ENCODE data around the gene MYMK.

MYMK gene

DNA sequence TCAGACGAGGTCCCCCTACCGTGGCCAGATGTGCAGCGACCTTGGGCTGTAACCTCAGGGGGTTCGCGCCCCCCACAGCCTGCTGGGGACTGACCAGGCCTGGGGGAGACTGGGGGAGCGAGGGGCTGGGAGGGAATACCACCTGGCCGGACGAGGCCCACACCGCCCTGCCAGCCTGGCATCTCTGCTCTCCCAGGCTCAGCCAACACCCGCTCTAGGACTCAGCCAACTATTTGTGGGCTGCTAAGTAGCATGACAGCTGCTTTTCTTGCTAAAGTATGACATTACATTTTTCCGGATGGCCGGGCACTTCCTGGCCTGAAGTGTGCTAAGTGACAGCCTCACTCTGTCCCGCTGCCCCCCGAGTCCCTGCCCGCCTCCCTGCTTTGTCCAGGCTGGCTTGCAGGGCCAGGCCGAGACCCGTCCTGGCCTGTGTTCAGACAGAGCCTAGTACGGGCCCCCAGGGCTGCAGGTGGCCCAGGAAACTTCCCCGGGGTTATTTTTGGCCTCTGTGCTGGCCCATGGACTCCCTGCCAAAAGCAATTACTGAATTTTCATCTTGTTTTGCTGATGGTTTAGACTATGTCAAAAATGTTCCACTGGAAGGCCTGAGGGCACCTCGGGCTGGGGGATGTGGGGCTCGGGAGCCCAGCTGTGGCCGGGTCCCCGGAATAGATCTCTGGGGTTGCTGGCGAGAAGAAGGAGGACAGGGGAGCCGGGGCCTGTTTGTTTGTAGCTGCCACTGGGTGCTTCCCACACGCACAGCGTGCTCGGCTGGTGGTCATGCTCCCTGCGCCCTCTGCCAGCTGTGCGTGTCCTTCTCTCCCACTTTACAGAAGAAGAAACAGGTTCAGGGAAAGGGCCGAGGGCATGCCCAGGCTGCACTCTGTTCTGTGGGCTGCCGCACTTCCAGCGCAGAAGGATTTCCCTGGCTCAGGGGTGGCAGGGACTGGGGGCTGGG is 32.4 kb downstream of the MYMK start:
- intact Hi-C loops (cut with DNase I): no loop called here
- DNase-seq: peak in 4 of 10 donors; percentile 21 to 81 (median 66)

DNA sequence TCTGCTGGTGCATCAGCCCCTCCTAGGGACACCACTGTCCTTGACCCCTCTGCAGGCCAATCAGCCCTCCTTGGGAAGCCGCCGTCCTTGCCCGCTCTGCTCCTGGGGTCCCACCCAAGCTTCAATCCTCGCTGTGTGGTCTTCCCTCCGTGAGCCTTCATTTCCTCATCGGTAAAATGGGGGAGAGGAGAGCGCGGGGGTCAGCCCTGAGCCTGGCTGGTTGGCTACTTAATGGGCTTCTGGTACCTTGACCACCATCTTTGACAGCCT is 33.2 kb downstream of the MYMK start:
- DNase-seq: peak in 3 of 10 donors; percentile 8 to 42 (median 39)
- intact Hi-C loops (cut with DNase I): no loop called here

DNA sequence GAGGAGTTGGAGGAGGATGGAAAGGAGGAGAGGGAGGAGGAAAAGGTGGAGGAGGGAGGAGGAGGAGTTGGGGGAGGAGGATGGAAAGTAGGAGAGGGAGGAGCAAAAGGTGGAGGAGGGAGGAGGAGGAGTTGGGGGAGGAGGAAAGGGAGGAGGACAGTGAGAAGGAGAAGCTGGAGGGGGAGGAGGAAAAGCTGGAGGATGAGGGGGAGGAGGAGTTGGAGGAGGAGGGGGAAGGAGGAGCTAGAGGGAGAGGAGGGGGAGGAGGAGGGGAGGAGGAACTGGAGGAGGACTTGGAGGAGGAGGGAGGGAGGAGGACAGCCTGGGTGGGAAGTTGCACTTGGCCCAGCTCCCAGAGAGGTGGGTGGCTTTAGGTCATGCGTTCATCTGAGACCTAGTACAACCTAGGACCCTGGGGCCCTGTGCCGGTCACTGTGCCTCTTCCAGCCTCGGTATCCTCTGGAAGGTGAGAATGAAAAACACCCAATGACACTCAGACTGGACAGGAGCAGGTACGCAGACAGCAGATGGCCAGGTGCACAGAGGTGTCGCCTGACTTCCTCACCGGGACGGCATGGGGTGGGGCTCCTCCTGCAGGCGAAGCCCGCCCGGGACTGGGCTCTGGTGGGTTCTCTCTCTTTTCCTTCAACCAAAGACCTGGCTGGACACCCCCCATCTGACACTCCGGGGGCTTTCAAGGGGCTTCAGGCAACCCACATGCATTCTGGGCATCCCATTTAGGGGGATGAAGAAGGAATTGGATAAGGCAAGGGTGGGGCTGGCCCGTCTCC is 33.7 kb downstream of the MYMK start:
- peak in 3 of 10 donors; percentile 43 to 81 (median 53) for DNase-seq
- intact Hi-C loops (cut with DNase I): no loop called here

DNA sequence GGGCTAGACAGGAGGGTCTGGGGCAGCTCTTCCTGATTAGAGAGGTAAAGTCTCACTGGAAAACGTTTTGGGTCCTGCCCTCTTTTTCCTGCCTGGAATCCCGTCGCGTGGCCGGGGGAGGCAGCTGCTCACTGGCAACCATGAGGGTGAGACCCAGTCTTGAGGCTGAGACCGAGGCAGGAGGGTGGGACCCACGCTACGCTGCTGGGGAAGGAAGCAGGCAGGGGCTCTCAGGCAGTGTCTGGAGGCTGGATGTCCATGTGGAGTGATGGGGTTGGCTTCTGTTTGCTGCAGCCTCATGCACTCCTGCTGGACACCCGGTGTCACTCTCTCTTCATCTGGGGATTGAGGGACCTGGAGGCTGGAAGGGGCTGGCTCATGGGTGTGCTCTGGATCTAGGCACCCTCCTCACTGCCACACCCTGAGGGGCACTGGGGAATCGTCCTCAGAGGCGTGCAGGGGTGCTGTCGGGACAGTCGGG is 34.5 kb downstream of the MYMK start:
- peak in 3 of 10 donors; percentile 54 to 61 (median 56) for DNase-seq
- intact Hi-C loops (cut with DNase I): no loop called here

DNA sequence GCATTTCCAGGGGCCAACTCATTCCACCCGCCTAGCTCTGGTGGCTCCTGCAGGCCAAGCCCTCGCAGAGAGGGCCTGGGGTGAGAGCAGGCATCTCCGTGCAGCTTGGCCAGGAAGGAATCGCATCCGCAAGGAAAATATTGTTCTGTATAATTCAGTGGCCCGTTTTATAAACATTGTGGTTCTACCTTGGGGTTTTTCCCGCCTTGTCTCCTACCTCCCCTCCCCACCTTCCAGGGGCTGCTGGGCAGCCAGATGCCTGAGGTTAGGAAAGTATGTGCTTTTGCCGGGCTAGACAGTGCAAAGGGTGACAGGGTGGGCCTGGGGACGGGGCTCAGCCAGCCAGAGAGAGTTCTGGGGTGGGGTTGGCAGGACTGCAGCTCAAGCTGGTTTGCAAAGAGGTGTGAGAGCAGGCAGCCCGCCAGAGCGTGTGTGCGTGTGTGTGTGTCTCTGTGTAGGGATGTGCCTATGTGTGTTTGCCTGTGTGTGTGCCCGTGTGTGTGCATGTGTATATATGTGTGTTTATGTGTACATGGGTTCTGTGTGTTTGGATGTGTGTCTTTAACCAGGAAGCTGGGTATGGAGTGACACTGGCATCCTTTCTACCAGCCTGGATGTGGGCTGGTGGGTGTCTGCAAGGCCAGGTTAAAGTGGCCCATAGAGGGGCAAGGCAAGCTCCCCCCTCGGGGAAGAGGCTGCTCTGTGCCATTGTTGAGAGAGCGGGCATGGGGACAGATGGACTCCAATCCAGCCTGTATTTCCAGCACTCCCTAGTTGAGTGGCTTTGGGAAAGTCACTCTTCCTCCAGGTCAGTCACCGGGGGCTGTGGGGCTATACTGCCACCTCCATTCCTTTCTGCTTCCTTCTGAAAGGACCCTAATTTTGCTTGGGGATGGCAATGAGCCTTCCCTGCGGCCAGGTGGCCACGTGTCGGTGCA is 35.2 kb downstream of the MYMK start:
- peak in 3 of 10 donors; percentile 33 to 67 (median 55) for DNase-seq
- intact Hi-C loops (cut with DNase I): no loop called here

DNA sequence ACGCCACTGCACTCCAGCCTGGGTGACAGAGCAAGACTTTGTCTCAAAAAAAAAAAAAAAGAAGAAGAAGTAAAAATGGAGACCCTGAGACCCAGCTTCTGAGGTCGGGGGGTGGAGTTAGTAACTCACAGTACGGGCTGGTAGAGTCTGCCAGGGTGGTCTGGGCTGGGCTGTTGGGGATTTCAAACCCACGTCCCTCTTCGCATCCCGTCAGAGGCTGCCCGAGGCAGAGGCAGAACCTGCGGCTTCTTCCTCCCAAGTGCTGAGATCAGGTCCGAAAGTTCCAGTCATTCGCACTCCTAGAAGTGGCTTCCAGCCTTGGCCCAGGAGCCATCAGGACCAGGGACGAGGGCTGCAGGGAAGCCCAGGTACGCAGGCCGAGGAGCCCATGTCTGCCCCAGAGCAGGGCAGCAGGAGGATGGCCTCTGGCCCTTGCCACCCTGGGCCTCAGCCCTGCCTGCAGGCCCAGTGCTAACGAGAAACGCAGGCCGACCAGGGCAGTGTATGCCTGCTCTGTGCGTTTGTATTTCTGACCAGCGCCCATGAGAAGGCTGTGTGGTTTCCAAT is 36.0 kb downstream of the MYMK start:
- peak in 3 of 10 donors; percentile 22 to 57 (median 50) for DNase-seq
- intact Hi-C loops (cut with DNase I): no loop called here

DNA sequence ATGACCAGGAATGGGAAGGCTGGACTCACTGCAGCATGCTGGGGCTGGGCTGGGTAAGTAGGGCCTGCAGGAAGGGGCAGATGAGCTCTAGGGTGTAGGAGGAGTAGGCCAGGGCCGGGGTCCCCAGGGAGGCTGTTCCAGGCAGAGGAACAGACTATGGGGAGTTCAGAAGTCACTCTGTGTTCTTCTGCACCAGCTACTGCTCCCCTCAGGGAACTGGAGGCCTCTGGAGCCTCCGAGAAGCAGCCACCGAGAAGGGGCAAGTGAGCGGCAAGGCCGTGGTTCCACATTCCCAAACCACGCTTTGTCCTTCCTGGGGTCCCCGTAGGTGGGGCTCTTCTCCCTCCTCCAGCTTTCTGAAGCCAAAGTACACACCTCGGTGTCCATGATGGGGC is 37.4 kb downstream of the MYMK start:
- intact Hi-C loops (cut with DNase I): loop anchor here (2.0 kb wide), 2 partner anchors 81 to 301 kb away; no protein-coding TSS in a partner anchor
- peak in 2 of 10 donors; percentile 47 to 49 for DNase-seq

DNA sequence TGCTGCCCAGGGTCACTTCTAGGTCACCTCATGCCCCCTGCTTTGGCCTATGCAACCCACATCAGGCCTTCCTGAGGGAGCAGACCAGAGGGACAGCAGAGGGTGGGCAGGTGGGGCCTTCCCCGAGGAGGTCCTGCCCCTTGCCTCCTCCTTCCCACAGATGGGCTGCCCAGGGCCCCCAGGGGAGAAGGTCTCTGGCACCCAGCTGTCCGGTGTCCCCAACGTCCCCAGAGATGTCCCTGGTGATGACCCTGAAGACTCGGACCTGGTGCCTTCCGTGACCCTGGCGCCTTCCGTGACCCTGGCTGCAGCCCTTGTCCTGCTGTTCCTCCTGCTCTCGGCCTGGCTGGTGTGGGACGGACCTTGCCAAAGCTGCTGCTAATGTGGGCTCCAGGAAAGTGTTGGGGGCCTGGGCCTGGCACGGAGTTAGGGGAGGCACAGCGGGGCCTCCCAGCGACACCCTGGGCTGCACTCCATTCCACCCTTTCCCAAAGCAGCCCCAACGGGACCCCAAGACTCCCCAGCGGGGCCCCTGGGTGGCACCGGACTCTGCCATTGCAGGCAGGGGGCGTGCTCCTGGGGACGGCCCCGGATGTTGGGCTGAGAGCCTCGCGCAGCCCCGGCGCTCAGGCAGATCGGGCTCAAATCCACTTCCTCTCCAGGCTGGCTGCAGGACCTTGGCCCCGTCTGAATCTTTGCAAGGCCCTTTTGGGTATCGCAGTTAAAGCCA is 39.1 kb downstream of the MYMK start:
- intact Hi-C loops (cut with DNase I): loop anchor here (2.0 kb wide), 2 partner anchors 79 to 299 kb away; no protein-coding TSS in a partner anchor
- DNase-seq: peak in 4 of 10 donors; percentile 22 to 81 (median 72)

DNA sequence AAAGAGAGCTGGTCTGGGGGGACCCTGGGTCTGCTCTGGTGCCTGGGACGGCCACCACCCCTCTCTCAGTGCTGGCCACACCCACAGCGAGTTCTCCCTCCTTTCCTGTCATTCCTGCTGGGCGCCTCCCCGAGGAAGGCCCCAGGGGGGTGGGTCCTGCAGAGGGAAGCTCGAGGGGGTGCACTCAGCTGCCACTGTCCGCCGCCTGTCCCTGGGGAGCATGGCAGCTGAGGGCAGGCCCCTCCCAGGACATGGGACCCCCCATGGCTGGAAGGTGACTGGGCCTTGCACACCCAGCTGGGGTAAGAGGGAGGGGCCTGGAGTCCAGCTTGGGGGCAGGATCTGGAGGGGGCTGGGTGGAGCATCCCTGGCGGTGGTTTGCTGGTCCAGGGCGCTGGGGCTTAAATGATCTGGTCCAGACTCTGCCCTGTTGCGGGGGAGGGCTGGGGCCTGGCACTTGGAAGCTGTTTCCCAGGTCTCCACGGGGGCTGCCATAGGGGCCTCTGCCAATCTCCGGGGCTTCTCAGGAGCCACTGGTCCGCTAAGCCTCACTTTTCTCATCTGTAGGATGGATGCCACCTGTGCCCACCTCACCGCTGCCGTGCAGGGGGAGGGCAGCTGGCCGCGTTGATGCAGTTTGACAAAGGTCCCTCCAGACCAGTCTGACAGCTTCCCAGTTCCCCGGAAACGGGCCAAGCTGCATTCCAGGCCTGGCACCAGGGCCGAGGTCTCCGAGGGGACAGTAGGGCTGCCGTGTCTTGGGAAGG is 39.9 kb downstream of the MYMK start:
- DNase-seq: peak in 4 of 10 donors; percentile 22 to 74 (median 64)
- intact Hi-C loops (cut with DNase I): no loop called here

DNA sequence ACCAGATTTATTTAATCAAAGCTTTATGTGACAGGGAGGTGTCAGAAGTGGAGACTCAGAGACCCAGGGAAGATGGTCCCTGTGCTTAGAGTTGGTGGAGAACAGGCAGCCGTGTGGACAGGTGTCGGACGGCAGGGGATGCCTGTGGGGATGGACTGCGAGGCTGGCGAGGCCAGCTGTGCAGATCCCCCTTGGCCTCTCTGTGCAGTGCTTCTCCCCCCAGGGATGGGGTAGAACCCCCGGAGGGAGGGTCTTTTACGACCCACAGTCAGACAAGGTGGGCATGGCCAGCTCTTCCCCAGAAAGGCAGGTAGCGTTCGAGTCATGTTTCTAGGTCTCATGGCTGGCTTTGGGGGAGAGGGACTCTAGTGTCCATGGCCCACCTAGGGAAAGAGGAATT is 41.1 kb downstream of the MYMK start:
- intact Hi-C loops (cut with DNase I): no loop called here
- peak in 3 of 10 donors; percentile 26 to 41 (median 37) for DNase-seq

DNA sequence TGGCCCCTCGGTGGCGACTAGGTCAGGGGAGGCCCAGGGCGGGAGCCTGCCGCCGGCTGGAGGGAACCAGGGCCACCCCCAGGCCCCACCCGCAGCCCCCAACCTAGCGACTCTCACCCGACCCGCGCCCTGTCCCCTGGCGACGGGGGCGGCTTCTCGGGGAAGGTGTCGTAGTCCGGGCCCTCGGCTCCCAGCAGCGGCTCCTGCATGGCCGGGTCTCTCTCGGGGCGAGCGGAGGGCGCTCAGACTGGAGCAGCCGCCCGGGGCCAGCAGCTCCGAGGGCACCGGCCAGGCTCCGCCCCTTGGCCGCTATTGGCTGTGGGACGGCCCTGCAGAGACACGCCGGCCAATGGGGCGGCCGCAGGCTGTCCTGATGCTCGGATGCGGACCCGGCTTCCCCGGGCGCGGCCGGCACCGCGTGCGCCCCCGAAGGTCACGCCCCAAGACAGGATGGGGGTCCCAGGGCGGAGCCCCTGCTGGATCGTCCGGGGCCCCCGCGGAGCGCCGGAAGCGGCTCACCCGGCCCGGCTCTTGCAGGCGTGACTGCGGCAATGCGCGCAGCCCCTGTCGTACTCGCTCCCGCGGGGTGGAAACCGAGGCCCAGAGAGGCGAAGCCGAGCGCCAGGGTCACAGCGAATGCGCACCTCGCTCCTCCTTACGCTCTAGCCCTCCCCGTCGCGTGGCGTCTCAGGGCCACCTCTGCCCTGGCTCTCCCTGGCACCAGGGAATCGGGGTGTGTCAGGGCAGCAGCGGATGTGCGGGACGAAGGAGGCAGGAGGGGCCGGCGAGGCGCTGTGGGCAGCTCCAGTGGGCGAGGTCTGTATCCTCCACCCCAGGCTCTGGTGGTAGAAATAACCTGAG is 45.7 kb downstream of the MYMK start, which contains the start of gene SLC2A6:
Gene SLC2A6, minus strand, starts transcription at position 249 of the 861 bp plus-strand sequence. Its CDS starts 40 bp downstream, at position 209.
- peak; percentile 81 to 99 (median 92) for DNase-seq
- intact Hi-C loops (cut with DNase I): loop anchor here (5.0 kb wide), 1 partner anchor 122 kb away; the partner anchor contains the start of genes SURF1 and SURF2

DNA sequence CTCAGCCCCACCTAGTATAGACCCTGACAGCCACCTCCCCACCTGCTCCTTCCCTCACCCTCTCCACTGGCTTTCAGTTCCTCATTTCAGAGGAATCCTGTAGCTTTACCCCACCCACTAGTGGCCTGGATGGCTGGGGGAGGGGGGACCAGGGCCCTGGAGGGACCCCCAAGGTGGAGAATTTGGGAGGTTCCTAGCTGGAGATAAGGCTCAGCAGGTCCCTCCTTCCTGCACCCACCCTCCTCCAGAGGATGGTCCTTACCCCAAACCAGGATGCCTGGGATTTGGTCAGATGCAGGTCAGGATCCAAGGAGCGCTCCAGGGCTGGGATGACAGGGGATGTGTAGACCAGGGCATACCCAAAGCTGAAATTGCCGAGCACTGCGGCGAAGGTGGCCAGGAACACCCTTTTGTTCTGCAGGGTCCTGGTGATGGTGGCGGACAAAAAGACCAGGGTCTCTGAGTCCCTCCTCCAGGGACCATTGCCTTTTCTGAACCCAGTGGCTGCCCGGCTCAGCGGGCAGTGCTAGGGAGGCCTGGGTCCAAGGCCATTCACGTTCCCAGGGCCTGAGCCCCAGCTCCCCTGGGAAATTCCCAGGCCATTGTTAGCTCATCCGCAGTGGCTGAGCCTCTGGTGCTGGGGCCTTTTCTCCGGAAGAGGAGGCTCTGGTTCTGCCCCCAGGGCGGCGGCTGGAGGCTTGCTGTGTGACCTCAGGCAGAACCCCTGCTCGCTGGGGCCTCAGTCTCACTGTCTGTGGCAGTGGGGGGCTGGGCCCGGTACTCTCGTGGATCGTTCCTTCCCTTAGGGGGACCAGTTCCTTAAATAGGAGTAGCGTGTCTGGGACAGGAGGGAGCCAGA is 46.5 kb downstream of the MYMK start:
- peak in 4 of 10 donors; percentile 49 to 86 (median 79) for DNase-seq
- intact Hi-C loops (cut with DNase I): loop anchor here (5.0 kb wide), 1 partner anchor 121 kb away; the partner anchor contains the start of genes SURF1 and SURF2

DNA sequence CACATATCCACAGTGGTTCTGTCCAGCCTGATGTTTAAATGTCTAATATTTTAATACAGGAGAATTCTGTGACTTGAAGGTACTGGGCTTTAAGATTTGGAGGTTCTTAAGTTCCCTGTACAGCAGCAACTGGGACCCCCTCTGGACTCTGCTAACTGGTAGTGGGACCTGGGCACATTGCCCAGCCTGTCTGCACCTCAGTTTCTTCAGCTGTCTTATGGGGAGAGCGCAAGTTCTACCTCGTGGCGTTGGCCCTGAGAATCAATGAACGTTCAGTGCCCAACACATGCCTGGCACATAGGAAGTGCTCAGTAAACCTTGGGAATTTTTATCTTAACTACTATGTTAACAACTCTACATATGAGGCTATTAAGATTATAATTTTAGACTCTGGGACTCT is 47.3 kb downstream of the MYMK start:
- intact Hi-C loops (cut with DNase I): loop anchor here (5.0 kb wide), 1 partner anchor 120 kb away; the partner anchor contains the start of genes SURF1 and SURF2
- peak in 2 of 10 donors; percentile 7 to 53 for DNase-seq

DNA sequence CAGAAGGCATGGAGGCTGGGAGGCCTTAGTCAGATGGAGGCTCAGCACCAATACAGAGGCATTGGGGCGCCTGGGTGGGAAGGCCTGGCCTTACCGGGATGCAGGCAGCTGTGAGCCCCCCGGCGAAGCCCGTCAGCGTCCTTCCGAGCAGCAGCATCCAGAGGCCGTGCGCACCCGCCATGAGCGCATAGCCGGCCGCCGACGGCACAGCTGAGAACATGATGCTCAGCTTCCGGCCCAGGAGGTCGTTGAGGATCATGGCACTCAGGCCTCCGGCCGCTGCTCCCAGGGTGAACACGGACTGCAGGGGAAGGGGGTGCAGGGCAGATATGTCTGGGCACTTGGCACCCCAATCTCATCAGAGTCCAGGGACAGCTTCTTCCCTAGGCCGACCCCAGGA is 47.8 kb downstream of the MYMK start:
- intact Hi-C loops (cut with DNase I): loop anchor here (5.0 kb wide), 1 partner anchor 120 kb away; the partner anchor contains the start of genes SURF1 and SURF2
- DNase-seq: peak in 2 of 10 donors; percentile 40 to 86

Data from posterior cingulate gyrus (tissue), 11 donors.